Effector memory CD8-positive, alpha-beta T cell (primary cell): ENCODE data around the gene BTBD19.

Experiments
- ATAC-seq: fragments of 150-1000 bp; cut with Tn5 transposase; replicated peaks from 2 replicates; pipeline ENCODE4 v1.10.0; 2021; ENCODE audit warnings: mild to moderate bottlenecking, moderate library complexity
- DNase-seq, 3 experiments: peaks; one replicate each; pipeline ENCODE4 v3.0.0; 2021
- H3K27ac Mint-ChIP-seq, 2 donors: one replicate each; pipeline ENCODE4 v1.8.0; 2022; ENCODE audit warnings: mild to moderate bottlenecking in 2 of 2, mixed read lengths in 2 of 2, moderate library complexity in 2 of 2
- H3K27me3 Mint-ChIP-seq, 2 donors: one replicate each; pipeline ENCODE4 v1.8.0; 2022; ENCODE audit warnings: mixed read lengths in 2 of 2
- H3K36me3 Mint-ChIP-seq: one replicate; pipeline ENCODE4 v1.8.0; 2022; ENCODE audit warnings: mild to moderate bottlenecking, moderate library complexity, mixed read lengths; ENCODE audit not compliant: insufficient read depth
- H3K4me1 Mint-ChIP-seq, 2 donors: one replicate each; pipeline ENCODE4 v1.8.0; 2022; ENCODE audit warnings: low read depth in 2 of 2, mixed read lengths in 2 of 2
- H3K4me3 Mint-ChIP-seq, 2 donors: one replicate each; pipeline ENCODE4 v1.8.0; 2022; ENCODE audit warnings: mild to moderate bottlenecking in 2 of 2, mixed read lengths in 2 of 2, moderate library complexity in 2 of 2
- H3K9me3 Mint-ChIP-seq, 2 donors: one replicate each; pipeline ENCODE4 v1.8.0; 2022; ENCODE audit warnings: mixed read lengths in 2 of 2

Gene BTBD19

GRCh38 chr1:44798481-44799365 is 9.6 kb upstream of the BTBD19 start:
- H3K36me3 Mint-ChIP-seq: peaks cover 44% of the 10 kb centered on the region
- H3K9me3 Mint-ChIP-seq: no peaks in the 10 kb centered on the region
- peak overlapping the region; percentile 97 to 98 for H3K4me3 Mint-ChIP-seq
- no peaks in the 10 kb centered on the region for H3K27me3 Mint-ChIP-seq
- DNase-seq (no peak), ATAC-seq (no peak)
- H3K4me1 Mint-ChIP-seq: peaks cover 22 to 23% of the 10 kb centered on the region in 2 donors
- peak overlapping the region; percentile 99 to 100 for H3K27ac Mint-ChIP-seq

GRCh38 chr1:44799770-44800584 is 8.3 kb upstream of the BTBD19 start, which contains the start of gene PLK3:
Gene PLK3, plus strand, starts transcription at chr1:44800377. Its CDS starts 87 bp downstream, at chr1:44800464.
- H3K36me3 Mint-ChIP-seq: peaks cover 56% of the 10 kb centered on the region
- DNase-seq (peak; percentile 96 to 97 (median 97)), ATAC-seq (peak; percentile 78)
- H3K27me3 Mint-ChIP-seq: no peaks in the 10 kb centered on the region
- H3K9me3 Mint-ChIP-seq: no peaks in the 10 kb centered on the region
- H3K4me3 Mint-ChIP-seq: peak within 1 kb of the TSS; percentile 97 to 98
- H3K27ac Mint-ChIP-seq: peak within 1 kb of the TSS; percentile 99 to 100
- H3K4me1 Mint-ChIP-seq: peaks cover 22 to 26% of the 10 kb centered on the region in 2 donors

DNA sequence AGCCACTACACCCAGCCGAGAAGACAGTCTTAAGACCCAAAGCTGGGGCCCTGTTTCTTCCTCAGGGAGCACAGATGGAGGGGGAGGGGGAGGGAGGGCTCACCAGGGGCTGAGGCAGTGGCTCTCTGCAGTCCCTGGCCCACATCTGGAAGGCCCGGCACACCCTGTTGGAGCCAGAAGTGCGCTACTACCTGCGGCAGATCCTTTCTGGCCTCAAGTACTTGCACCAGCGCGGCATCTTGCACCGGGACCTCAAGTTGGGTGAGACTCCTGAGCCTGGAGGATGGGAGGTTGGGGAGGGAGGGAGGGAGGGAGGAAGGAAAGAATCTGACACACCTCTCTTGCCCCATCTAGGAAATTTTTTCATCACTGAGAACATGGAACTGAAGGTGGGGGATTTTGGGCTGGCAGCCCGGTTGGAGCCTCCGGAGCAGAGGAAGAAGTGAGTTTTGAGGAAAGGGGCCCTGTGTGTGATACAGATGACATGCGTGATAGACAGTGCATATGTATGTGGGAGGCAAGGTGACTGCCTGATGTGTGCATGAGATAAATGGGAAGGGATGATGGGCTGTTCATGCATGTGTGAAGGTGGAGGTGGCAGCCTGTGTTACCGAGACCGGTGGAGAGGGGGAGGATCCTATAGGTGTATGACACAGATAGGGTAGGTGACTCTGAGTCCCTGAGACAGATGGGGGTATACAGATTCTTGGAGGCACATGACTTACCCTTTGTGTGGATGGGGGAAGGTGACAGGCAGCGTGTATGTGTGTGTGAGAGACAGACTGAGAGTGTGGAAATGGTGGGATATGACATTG is 6.6 kb upstream of the BTBD19 start:
- peak; percentile 4 for ATAC-seq

DNA sequence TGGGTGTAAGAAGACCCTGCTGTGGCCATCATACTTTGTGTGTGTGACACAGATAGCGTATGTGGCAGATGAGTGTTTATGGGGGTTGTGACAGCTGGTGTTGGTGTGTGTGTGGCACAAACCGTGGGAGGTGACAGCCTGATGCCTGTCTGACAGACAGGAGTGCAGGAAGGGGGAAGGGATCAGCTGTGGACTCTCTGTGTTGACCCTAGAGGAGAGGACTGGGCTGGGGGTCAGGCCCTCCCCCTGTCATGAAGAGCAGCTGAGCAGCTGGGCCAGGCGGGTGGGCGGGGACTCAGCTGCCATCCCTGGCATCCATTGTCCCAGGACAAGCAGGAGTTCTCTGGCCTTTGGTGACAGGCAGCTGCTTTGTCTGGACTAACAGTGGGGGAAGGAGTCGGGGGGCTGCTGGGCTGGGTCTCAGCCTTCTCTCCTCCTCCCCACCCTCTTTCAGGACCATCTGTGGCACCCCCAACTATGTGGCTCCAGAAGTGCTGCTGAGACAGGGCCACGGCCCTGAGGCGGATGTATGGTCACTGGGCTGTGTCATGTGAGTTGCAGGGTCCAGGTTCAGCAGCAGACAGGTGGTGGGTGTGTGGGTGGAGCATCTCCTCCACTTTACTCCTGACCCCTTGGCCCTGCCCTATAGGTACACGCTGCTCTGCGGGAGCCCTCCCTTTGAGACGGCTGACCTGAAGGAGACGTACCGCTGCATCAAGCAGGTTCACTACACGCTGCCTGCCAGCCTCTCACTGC is 5.8 kb upstream of the BTBD19 start:
- Mint-ChIP-seq H3K36me3 (peaks cover 79% of the 10 kb centered on the region), H3K4me3 (peak overlapping the region; percentile 97 to 98), H3K27me3 (no peaks in the 10 kb centered on the region), H3K27ac (peak overlapping the region; percentile 99 to 100), H3K4me1 (peaks cover 31 to 33% of the 10 kb centered on the region in 2 donors), H3K9me3 (no peaks in the 10 kb centered on the region)
- ATAC-seq (no peak), DNase-seq (no peak)

More for the DNA sequence above, 6.6 kb upstream of the BTBD19 start:
- Mint-ChIP-seq H3K27me3 (no peaks in the 10 kb centered on the region), H3K9me3 (no peaks in the 10 kb centered on the region), H3K4me1 (peaks cover 23 to 26% of the 10 kb centered on the region in 2 donors), H3K4me3 (peak overlapping the region; percentile 97 to 98), H3K36me3 (peaks cover 71% of the 10 kb centered on the region), H3K27ac (peak overlapping the region; percentile 99 to 100)
- DNase-seq: peak in 1 of 3 experiments; percentile 38

GRCh38 chr1:44803062-44803311 is 5.3 kb upstream of the BTBD19 start:
- Mint-ChIP-seq H3K9me3 (no peaks in the 10 kb centered on the region), H3K27ac (peak overlapping the region; percentile 99 to 100), H3K36me3 (peaks cover 84% of the 10 kb centered on the region), H3K27me3 (no peaks in the 10 kb centered on the region), H3K4me3 (peak overlapping the region; percentile 20 to 59), H3K4me1 (peaks cover 35 to 37% of the 10 kb centered on the region in 2 donors)
- DNase-seq (no peak), ATAC-seq (no peak)

GRCh38 chr1:44803312-44804095 is 4.8 kb upstream of the BTBD19 start:
- H3K9me3 Mint-ChIP-seq: no peaks in the 10 kb centered on the region
- peaks cover 89% of the 10 kb centered on the region for H3K36me3 Mint-ChIP-seq
- no peaks in the 10 kb centered on the region for H3K27me3 Mint-ChIP-seq
- ATAC-seq: no peak
- DNase-seq: no peak
- peak overlapping the region; percentile 99 to 100 for H3K27ac Mint-ChIP-seq
- peak overlapping the region; percentile 20 to 59 for H3K4me3 Mint-ChIP-seq
- peaks cover 37 to 41% of the 10 kb centered on the region in 2 donors for H3K4me1 Mint-ChIP-seq

DNA sequence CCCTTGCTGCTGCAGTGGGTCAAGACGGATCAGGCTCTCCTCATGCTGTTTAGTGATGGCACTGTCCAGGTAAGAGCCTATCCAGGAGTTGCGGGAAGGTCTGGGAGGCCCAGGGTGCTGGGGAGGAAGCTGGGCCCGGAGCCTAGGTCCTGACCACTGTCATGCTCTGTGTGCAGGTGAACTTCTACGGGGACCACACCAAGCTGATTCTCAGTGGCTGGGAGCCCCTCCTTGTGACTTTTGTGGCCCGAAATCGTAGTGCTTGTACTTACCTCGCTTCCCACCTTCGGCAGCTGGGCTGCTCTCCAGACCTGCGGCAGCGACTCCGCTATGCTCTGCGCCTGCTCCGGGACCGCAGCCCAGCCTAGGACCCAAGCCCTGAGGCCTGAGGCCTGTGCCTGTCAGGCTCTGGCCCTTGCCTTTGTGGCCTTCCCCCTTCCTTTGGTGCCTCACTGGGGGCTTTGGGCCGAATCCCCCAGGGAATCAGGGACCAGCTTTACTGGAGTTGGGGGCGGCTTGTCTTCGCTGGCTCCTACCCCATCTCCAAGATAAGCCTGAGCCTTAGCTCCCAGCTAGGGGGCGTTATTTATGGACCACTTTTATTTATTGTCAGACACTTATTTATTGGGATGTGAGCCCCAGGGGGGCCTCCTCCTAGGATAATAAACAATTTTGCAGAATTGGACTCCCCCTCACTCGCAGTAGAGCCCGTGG is 2.9 kb upstream of the BTBD19 start:
- DNase-seq (no peak), ATAC-seq (no peak)
- H3K4me1 Mint-ChIP-seq: peaks cover 49 to 54% of the 10 kb centered on the region in 2 donors
- peak overlapping the region in 1 of 2 donors; percentile 29 for H3K4me3 Mint-ChIP-seq
- H3K36me3 Mint-ChIP-seq: peaks cover 97% of the 10 kb centered on the region
- H3K9me3 Mint-ChIP-seq: no peaks in the 10 kb centered on the region
- no peaks in the 10 kb centered on the region for H3K27me3 Mint-ChIP-seq
- H3K27ac Mint-ChIP-seq: peak overlapping the region; percentile 99 to 100

DNA sequence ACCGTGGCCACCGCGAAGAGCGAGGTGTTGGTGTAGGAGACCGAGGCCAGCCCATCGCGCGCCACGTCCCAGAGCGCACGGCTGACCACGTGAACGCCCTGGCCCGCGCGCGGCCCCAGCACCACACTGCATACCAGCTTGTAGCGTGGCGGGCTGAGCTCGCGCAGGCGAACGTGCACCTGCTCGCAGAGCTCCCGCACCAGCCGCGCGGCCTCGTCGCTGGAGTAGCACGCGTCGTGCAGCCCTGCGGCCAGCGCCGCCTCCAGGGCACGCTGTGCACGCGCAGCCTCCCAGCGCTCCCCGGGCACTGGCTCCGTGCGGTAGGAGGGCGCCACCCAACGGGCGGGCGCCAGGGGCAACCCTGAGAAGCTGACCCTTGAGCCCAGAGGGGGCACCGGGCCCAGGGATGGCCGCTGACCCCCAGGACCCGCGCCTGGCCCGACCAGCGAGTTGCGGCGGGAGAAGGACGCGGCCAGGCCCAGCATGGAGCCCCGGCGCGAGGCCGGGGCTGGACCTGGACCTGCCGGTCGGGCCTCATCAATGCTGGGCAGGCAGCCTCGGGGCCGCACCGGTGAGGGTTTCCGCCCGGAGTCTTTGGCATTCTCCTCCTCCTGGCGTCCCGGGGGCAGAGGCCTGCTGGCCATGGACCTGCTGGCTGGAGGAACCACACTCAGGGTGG is 2.2 kb upstream of the BTBD19 start:
- Mint-ChIP-seq H3K4me1 (peaks cover 53 to 58% of the 10 kb centered on the region in 2 donors), H3K27ac (peak overlapping the region; percentile 99 to 100), H3K4me3 (peak overlapping the region in 1 of 2 donors; percentile 29), H3K36me3 (peaks cover 96% of the 10 kb centered on the region), H3K9me3 (no peaks in the 10 kb centered on the region), H3K27me3 (no peaks in the 10 kb centered on the region)
- ATAC-seq (no peak), DNase-seq (no peak)

- Mint-ChIP-seq H3K9me3 (no peaks in the 10 kb centered on the region), H3K4me1 (peaks cover 56 to 60% of the 10 kb centered on the region in 2 donors), H3K4me3 (peak within 1 kb of the TSS; percentile 72 to 76), H3K36me3 (peaks cover 95% of the 10 kb centered on the region), H3K27me3 (no peaks in the 10 kb centered on the region), H3K27ac (peak within 1 kb of the TSS; percentile 98 to 99)
- ATAC-seq (no peak), DNase-seq (no peak)
Measured at GRCh38 chr1:44806704-44807363, 1.5 kb upstream of the BTBD19 start, which contains the start of gene DYNLT4. Gene DYNLT4, minus strand, starts transcription at chr1:44807351. Its CDS starts 683 bp downstream, at chr1:44806668.

GRCh38 chr1:44807364-44808062 is 810 bp upstream of the BTBD19 start:
- Mint-ChIP-seq H3K36me3 (peaks cover 95% of the 10 kb centered on the region), H3K27me3 (no peaks in the 10 kb centered on the region), H3K4me1 (peaks cover 54 to 59% of the 10 kb centered on the region in 2 donors), H3K4me3 (peak overlapping the region; percentile 72 to 76), H3K9me3 (no peaks in the 10 kb centered on the region), H3K27ac (peak overlapping the region; percentile 98 to 99)
- DNase-seq (peak; percentile 78 to 83 (median 80)), ATAC-seq (peak; percentile 66)
